AG04449 (cell line): Measurements from ENCODE around the gene SLC22A31.
"Not testable (repeated sequence)": the region's sequence is repeated elsewhere in the genome, so short reads cannot be mapped to it uniquely, and the experiment has no call there.

Experiments
- CTCF ChIA-PET: fragments of 350-600 bp; formaldehyde crosslinking; extraction: SDS; loops from one replicate; lab custom pipeline; 2021; ENCODE audit warnings: antibody characterized with exemption; lab: Yijun Ruan, JAX
- POLR2A ChIA-PET: fragments of 400-600, 350-600 bp; formaldehyde crosslinking; extraction: SDS; loops from one replicate; lab custom pipeline; 2020; ENCODE audit warnings: antibody characterized with exemption, inconsistent platforms; lab: Yijun Ruan, JAX
- DNase-seq: peaks from one replicate; pipeline ENCODE4 v3.0.0-alpha.2; 2010; ENCODE audit warnings: low read depth, low spot score
- H3K4me3 ChIP-seq: 2 replicates; pipeline ENCODE4 v1.5.1; 2011; ENCODE audit warnings: low read depth, mild to moderate bottlenecking, control low read depth, low read length
- CTCF ChIP-seq: IDR thresholded peaks from one replicate; pipeline ENCODE4 v1.5.1; 2011; ENCODE audit warnings: mild to moderate bottlenecking, moderate library complexity, low read length, control low read depth, inconsistent platforms; ENCODE audit not compliant: insufficient read depth; ENCODE audit errors: missing control alignments

Gene SLC22A31

GRCh38 chr16:89166696-89167424 is 33.5 kb downstream of the SLC22A31 start:
- CTCF ChIA-PET = interaction anchor here (0.6 to 2.9 kb wide), 39 partner anchors 8 to 530 kb away, joined by 3 to 35 read pairs (median 4); partner anchors contain the start of genes APRT, GALNS, TRAPPC2L and ZNF778
- no peak for DNase-seq
- peak overlapping the region; percentile 18 for H3K4me3 ChIP-seq
- TF ChIP-seq CTCF = no peak
- POLR2A ChIA-PET = interaction anchor here (0.6 to 0.8 kb wide), 3 partner anchors 58 to 479 kb away, joined by 3 read pairs; no protein-coding TSS in a partner anchor

- DNase-seq, H3K4me3 ChIP-seq: not testable (repeated sequence)
- ChIA-PET POLR2A (interaction anchor here (1.3 kb wide), 1 partner anchor 11 kb away, joined by 3 read pairs; no protein-coding TSS in a partner anchor), CTCF (interaction anchor here (1.6 kb wide), 1 partner anchor 9 kb away, joined by 9 read pairs; no protein-coding TSS in a partner anchor)
Observed at GRCh38 chr16:89165681-89165979, 34.7 kb downstream of the SLC22A31 start.

GRCh38 chr16:89164847-89165680 is 35.3 kb downstream of the SLC22A31 start:
- ChIA-PET POLR2A (interaction anchor here (1.3 kb wide), 1 partner anchor 10 kb away, joined by 3 read pairs; no protein-coding TSS in a partner anchor), CTCF (interaction anchor here (0.6 to 1.6 kb wide), 4 partner anchors 10 to 428 kb away, joined by 3 to 9 read pairs (median 4); no protein-coding TSS in a partner anchor)
- H3K4me3 ChIP-seq = no peak overlapping the region
- no peak for TF ChIP-seq CTCF
- no peak for DNase-seq

- no peak overlapping the region for H3K4me3 ChIP-seq
- ChIA-PET POLR2A (interaction anchor here (1.3 kb wide), 1 partner anchor 9 kb away, joined by 3 read pairs; no protein-coding TSS in a partner anchor), CTCF (interaction anchor here (0.6 to 1.6 kb wide), 5 partner anchors 11 to 428 kb away, joined by 3 to 9 read pairs (median 5); no protein-coding TSS in a partner anchor)
- TF ChIP-seq CTCF = no peak
- no peak for DNase-seq
Observed at GRCh38 chr16:89164436-89164835, 35.9 kb downstream of the SLC22A31 start.

GRCh38 chr16:89163297-89163696 is 37.0 kb downstream of the SLC22A31 start:
- CTCF ChIA-PET = interaction anchor here (1.0 to 1.9 kb wide), 4 partner anchors 11 to 426 kb away, joined by 3 to 5 read pairs (median 4); no protein-coding TSS in a partner anchor
- no peak for DNase-seq
- no peak overlapping the region for H3K4me3 ChIP-seq
- no peak for TF ChIP-seq CTCF
- POLR2A ChIA-PET = no interaction called here

- TF ChIP-seq CTCF = no peak
- ChIA-PET CTCF (interaction anchor here (0.7 to 1.9 kb wide), 4 partner anchors 12 to 218 kb away, joined by 3 to 4 read pairs (median 3); no protein-coding TSS in a partner anchor), POLR2A (no interaction called here)
- DNase-seq = no peak
- H3K4me3 ChIP-seq = no peak overlapping the region
Observed at GRCh38 chr16:89161763-89162713, 38.3 kb downstream of the SLC22A31 start.
